NB4 (cell line): ENCODE results near the gene CDK15.

ENCODE experiments used
- DNase-seq: peaks from one replicate; pipeline ENCODE4 v3.0.0; 2010; ENCODE audit warnings: low read depth
- H3K4me3 ChIP-seq: one replicate; pipeline ENCODE4 v1.5.1; 2011; ENCODE audit warnings: mild to moderate bottlenecking, low read depth, low read length, moderate library complexity
- MYC ChIP-seq: IDR thresholded peaks from 2 replicates; pipeline ENCODE4 v1.6.1; 2011; ENCODE audit warnings: low read depth, low read length
- POLR2A ChIP-seq: IDR thresholded peaks from 2 replicates; pipeline ENCODE4 v1.6.1; 2011; ENCODE audit warnings: mild to moderate bottlenecking; ENCODE audit not compliant: insufficient read length; ENCODE audit errors: extremely low read depth
- TF ChIP-seq, protein P1 (sequence below): IDR thresholded peaks from 2 replicates; pipeline ENCODE4 v1.6.1; 2011; ENCODE audit warnings: low read depth, low read length
- TF ChIP-seq, protein P2 (sequence below): IDR thresholded peaks from one replicate; pipeline ENCODE4 v1.5.1; 2012; ENCODE audit warnings: low read depth, low read length

CDK15 gene

DNA sequence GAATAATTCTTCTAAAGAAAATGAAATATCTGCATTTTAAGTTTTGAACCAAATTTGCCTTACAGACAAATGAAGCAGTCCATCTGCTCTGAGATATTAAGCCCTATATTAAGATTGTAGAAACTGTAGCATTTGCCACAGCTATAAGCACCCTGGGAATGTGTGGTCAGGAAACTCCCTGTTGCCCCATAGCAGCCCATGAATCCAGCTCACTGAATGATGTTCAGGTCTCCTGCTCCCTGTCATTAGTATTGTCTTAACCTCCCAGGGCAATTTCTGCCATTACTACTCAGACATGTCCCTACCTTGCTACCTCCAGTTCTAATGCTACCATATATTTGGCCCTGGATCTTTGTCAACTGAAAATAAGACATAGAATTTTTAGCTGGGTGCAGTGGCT lies 41.1 kb downstream of the CDK15 start:
- TF ChIP-seq, protein P1, sequence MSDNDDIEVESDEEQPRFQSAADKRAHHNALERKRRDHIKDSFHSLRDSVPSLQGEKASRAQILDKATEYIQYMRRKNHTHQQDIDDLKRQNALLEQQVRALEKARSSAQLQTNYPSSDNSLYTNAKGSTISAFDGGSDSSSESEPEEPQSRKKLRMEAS, result no peak
- TF ChIP-seq POLR2A (no peak), MYC (no peak)
- TF ChIP-seq, protein P2, sequence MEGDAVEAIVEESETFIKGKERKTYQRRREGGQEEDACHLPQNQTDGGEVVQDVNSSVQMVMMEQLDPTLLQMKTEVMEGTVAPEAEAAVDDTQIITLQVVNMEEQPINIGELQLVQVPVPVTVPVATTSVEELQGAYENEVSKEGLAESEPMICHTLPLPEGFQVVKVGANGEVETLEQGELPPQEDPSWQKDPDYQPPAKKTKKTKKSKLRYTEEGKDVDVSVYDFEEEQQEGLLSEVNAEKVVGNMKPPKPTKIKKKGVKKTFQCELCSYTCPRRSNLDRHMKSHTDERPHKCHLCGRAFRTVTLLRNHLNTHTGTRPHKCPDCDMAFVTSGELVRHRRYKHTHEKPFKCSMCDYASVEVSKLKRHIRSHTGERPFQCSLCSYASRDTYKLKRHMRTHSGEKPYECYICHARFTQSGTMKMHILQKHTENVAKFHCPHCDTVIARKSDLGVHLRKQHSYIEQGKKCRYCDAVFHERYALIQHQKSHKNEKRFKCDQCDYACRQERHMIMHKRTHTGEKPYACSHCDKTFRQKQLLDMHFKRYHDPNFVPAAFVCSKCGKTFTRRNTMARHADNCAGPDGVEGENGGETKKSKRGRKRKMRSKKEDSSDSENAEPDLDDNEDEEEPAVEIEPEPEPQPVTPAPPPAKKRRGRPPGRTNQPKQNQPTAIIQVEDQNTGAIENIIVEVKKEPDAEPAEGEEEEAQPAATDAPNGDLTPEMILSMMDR, result no peak
- DNase-seq, result no peak
- H3K4me3 ChIP-seq, result no peak overlapping the region

DNA sequence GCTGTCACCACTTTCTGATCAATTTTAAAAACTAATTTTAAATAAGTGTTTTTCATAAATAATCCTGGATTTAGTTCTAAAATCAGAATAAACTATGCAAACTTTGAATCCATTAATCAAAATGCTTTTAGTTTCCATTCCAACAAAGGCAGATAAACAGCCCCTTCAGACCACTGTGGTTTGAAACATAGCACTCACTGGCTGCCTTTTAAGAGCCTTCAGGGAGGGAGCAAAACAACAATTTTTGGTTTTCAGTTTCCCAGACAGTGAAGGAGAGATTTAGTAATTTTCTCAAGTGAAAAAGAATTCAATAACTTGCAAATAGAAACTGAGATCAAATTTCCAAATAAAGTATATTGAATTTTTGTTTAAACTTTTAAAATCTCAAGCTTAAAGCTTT lies 46.1 kb downstream of the CDK15 start:
- H3K4me3 ChIP-seq, result no peak overlapping the region
- no peak for DNase-seq
- TF ChIP-seq MYC (no peak), POLR2A (no peak)
- TF ChIP-seq, protein P2, result no peak
- TF ChIP-seq, protein P1, result no peak

DNA sequence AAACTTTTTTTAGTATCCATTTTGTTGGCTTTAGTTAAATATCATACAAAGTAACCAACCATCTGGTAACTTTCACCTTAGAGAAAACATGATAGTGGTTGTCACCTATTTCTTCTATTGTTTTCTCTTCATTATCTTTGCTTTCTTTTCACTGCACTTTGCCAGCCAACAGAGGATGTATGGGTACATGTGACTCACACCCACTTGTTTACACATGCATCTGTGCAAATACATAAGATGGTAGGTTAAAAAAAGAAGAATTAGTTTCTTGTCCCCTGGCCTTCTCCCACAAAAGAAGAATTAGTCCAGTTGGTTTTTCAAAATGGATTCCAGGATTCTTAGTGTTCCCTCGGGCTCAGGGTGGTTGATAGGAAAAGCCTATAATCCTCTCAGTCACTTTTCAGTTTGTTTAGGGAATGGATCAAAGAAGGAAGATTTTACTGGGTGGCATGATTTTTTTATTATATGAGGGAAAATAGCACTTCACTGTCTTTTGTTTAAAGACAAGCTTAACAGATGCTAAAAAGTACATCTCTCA lies 46.6 kb downstream of the CDK15 start:
- DNase-seq, result no peak
- no peak overlapping the region for H3K4me3 ChIP-seq
- no peak for TF ChIP-seq MYC

DNA sequence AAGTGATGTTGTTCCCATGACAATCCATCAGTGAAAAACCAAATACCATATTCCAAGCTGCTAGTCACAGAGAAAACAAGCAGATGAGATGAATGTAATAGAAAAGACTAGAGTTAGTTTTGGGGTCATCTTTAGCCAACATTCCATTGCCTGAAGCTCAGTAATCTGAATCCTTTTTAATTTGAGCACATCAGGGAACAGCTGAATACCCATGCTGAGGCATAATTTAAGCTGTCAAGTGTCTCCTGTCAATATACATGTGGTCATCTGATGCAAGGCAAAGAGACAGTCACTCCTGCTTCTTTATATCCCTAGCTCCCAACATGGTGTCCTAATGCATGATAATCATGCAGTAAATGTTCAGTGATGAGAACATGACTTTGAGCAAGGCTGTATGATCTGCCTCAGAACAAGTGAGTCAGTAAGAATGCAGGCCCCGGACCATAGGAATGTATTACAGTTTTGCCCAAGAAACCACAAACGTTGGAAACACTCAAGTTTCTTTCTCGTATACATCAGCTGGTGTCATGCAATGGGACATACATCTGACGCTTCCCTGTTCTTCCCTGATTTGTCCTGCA lies 48.0 kb downstream of the CDK15 start:
- H3K4me3 ChIP-seq, result no peak overlapping the region
- TF ChIP-seq MYC, result no peak
- TF ChIP-seq, protein P2, result no peak
- TF ChIP-seq POLR2A, result no peak
- TF ChIP-seq, protein P1, result no peak
- DNase-seq, result no peak

DNA sequence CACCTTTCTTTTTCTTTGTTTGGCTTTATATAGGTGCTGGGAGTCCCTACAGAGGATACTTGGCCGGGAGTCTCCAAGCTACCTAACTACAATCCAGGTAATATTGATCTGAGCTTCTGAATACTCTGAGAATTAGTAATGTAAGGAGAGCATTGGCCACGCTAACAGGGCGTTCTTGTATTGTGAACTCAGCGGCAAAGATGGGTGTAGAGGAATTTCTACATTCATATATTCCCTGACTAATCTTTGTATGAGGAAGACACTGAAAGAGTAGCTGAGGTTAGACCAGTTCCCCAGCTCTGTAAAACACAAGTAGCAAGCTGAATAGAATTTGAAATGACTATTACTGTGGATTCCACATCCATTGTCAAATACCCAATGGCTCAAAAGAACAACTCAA lies 48.5 kb downstream of the CDK15 start:
- no peak overlapping the region for H3K4me3 ChIP-seq
- TF ChIP-seq, protein P2, result no peak
- no peak for DNase-seq

DNA sequence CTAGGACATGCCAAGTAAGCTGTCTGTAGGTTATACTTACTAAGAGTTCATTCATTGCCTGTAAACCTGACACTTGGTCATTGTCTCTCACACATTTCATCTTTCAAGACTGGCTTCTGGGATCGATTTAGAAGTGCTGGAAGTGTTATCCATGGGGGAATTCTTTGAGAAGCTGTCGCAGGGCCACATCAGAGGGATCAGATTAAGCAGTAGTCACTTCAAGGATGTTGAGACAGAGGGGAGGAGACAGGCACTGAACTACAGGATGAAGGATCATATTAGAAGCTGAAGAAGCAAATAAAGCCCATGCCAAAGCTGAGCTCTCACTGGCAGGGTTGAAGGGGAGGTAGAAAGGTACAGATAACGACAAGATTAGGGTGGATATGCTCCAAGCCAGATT lies 49.0 kb downstream of the CDK15 start:
- DNase-seq, result no peak
- no peak overlapping the region for H3K4me3 ChIP-seq
- TF ChIP-seq POLR2A (no peak), MYC (no peak)
- TF ChIP-seq, protein P1, result no peak
- TF ChIP-seq, protein P2, result no peak
